ENCODE results near the gene BTN3A1. TPM values are rescaled to one million over a fixed set of nuclear protein-coding genes. Genes with fewer than 3 reads are reported as not detected.
"Not testable (repeated sequence)": the region's sequence is repeated elsewhere in the genome, so short reads cannot be mapped to it uniquely, and the experiment has no call there.

The BTN3A1 gene
- 15.4 TPM for total RNA-seq
- long read RNA-seq, partial matches to known transcripts = 5 of 16 reads
- long read RNA-seq, other reads (novel, unspliced or antisense) = 11 of 16 reads

- DNase-seq (ENCODE audit: low spot score) = no peak
Observed at GRCh38 chr6:26401987-26402658, at the start of gene BTN3A1. TSS of gene BTN3A1 (plus strand) at chr6:26402275. CDS start at chr6:26405564, 3,289 bp downstream.

- DNase-seq (ENCODE audit: low spot score) = no peak
Observed at GRCh38 chr6:26352315-26352714, 49.8 kb upstream of the BTN3A1 start.

GRCh38 chr6:26354162-26354561, 47.9 kb upstream of the BTN3A1 start:
- no peak for DNase-seq (ENCODE audit: low spot score)

- no peak for DNase-seq (ENCODE audit: low spot score)
Observed at GRCh38 chr6:26355366-26355765, 46.7 kb upstream of the BTN3A1 start.

- not testable (repeated sequence) for DNase-seq (ENCODE audit: low spot score)
Observed at GRCh38 chr6:26357543-26357942, 44.5 kb upstream of the BTN3A1 start.

- DNase-seq (ENCODE audit: low spot score) = no peak
Observed at GRCh38 chr6:26358511-26358981, 43.5 kb upstream of the BTN3A1 start.

GRCh38 chr6:26359765-26360164, 42.3 kb upstream of the BTN3A1 start:
- DNase-seq (ENCODE audit: low spot score) = no peak

GRCh38 chr6:26360451-26361416, 41.3 kb upstream of the BTN3A1 start:
- DNase-seq (ENCODE audit: low spot score) = no peak

GRCh38 chr6:26361544-26361943, 40.5 kb upstream of the BTN3A1 start:
- DNase-seq (ENCODE audit: low spot score) = no peak

- no peak for DNase-seq (ENCODE audit: low spot score)
Observed at GRCh38 chr6:26362093-26362835, 39.8 kb upstream of the BTN3A1 start.

GRCh38 chr6:26362836-26363220, 39.2 kb upstream of the BTN3A1 start:
- no peak for DNase-seq (ENCODE audit: low spot score)

GRCh38 chr6:26363882-26364701, 38.0 kb upstream of the BTN3A1 start:
- no peak for DNase-seq (ENCODE audit: low spot score)

GRCh38 chr6:26365633-26365995, 36.5 kb upstream of the BTN3A1 start:
- DNase-seq (ENCODE audit: low spot score) = no peak

GRCh38 chr6:26366504-26366903, 35.6 kb upstream of the BTN3A1 start:
- DNase-seq (ENCODE audit: low spot score) = no peak

GRCh38 chr6:26367114-26367513, 35.0 kb upstream of the BTN3A1 start:
- DNase-seq (ENCODE audit: low spot score) = no peak

GRCh38 chr6:26371813-26372212, 30.3 kb upstream of the BTN3A1 start:
- DNase-seq (ENCODE audit: low spot score) = not testable (repeated sequence)

- DNase-seq (ENCODE audit: low spot score) = no peak
Observed at GRCh38 chr6:26372308-26373144, 29.5 kb upstream of the BTN3A1 start.

- no peak for DNase-seq (ENCODE audit: low spot score)
Observed at GRCh38 chr6:26375270-26375669, 26.8 kb upstream of the BTN3A1 start.

- DNase-seq (ENCODE audit: low spot score) = no peak
Observed at GRCh38 chr6:26377719-26378118, 24.4 kb upstream of the BTN3A1 start.

GRCh38 chr6:26378143-26378542, 23.9 kb upstream of the BTN3A1 start:
- not testable (repeated sequence) for DNase-seq (ENCODE audit: low spot score)

Measured in mesenteric fat pad (tissue), 1 donor.